ENCODE data around the gene GRIP2.

GRIP2 gene

DNA sequence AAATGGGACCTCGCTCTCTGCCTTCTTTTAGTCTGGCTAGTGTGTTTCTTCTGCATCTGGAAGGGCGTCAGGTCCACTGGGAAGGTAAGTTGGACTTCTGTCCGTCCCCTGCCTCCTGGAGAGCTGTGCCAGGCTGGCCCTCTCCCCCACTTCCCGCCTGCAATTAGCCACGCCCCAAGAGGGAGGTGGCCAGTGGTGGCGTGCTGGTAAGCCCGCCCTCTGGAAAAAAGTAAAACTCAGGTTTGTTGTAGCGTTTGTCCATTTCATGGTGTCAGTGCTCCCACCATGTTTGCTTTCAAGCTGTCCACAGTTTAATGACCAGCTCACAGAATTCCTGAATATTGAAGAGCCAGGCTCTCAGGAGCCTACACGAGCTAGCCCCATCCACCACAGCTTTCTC lies 82.1 kb downstream of the GRIP2 start:
- FAIRE-seq (no peak), DNase-seq (ENCODE audit: insufficient read length, low spot score) (no peak)

DNA sequence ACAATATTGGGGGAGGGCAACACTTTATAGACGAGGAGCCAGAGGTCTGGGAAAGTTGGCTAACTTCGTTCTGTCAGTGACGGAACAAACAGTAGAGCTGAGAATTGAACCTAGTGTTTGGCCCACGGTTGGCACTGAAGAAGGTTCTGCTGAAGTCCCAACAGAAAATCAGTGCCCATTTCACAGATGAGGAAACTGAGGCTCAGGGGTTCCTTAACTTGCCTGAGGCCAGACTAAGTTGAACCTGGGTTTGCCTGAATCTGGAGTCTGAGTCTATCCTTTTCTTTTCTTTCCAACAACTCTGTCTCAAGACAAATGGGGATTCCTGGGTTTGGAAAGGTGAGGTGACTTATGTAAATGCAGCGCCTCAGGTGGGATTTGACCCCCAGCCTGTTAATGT lies 82.7 kb downstream of the GRIP2 start:
- FAIRE-seq = no peak

DNA sequence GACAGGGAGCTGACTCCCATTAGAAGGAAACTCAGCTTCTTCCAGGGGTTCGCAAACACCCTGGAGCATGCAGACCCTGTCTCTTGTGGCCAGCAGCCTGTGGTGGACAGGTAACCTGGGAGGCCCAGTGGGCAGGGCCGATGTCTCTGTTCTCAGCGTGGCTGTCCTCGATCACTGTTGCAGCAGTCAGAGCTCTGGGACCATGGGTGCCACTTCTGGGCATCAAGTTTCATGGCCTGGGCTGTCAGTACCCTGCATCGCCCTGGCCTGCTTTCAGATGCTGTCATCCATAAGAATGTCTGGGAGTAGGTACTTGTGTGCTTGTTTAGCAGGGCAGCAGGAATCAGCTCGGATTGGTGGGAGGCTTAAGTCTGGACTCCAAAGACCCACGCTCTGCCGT lies 83.3 kb downstream of the GRIP2 start:
- FAIRE-seq (no peak), DNase-seq (ENCODE audit: insufficient read length, low spot score) (no peak)

More for the DNA sequence above, 82.7 kb downstream of the GRIP2 start:
- no peak for DNase-seq (ENCODE audit: insufficient read length, low spot score)

DNA sequence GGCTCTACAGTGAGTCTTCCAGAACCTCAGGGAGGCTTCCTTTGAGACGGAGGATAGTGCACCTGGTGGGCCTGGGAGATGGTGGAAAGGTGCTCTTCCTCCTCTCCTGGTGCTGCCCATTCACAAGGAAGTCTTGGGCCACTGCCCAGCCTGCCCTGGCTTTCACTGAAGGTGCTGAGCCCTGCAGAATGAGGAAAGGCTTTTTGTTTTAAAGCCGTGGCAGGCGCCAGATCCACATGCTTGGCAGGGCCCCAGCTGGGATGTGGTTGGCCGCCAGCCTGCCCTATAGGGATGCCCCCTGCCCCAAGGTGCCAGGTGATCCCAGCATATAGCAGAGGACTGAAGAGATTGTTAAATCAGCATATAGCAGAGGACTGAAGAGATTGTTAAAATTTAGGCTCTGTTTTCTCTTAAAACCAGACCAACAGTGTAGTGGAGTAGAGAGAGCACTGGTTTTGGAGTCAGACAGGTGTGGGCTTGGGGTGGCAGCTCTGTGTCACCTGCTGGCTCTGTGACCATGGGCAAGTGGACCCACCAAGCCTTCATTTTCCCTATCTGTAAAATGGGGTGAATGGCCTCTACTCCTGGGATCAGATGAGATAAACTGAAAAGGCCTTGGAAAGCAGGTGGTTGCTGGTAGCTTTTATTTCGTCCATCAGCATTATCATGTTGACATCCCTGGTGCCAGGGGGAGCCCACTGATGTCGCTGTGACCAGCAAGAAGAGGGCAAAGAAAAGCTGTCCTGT lies 84.4 kb downstream of the GRIP2 start:
- DNase-seq (ENCODE audit: insufficient read length, low spot score) = no peak
- FAIRE-seq = no peak

DNA sequence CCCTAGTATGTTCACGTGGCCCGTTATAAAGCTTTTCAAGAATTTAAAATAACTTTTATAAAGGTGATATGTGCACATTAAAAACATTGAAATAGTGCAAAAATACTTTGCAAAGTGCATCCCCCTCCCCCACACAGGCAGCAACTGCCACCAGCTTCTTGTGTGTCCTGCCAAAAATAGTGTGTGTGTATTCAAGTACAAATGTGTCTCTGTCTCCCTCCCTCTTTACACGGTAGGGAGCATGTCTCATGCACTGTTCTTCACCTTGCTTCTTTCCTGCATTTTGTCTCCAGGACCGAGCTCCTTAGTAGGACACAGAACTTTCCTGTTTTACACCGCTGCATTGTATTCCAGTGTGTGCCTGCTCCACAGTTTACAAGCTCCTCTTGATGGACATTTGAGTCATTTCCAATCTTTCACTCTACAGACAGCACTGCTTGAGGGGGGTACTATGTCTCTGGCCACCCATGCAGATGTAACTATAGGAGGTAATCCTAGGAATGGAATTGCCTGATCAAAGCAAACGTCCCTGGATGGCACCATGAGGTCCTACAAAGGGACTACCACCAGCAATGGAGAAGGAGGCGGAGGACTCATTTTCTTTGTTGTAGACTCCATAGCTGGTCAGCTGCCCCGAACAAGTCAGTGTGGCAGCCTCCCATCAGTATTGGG lies 85.4 kb downstream of the GRIP2 start:
- no peak for FAIRE-seq
- no peak for DNase-seq (ENCODE audit: insufficient read length, low spot score)

DNA sequence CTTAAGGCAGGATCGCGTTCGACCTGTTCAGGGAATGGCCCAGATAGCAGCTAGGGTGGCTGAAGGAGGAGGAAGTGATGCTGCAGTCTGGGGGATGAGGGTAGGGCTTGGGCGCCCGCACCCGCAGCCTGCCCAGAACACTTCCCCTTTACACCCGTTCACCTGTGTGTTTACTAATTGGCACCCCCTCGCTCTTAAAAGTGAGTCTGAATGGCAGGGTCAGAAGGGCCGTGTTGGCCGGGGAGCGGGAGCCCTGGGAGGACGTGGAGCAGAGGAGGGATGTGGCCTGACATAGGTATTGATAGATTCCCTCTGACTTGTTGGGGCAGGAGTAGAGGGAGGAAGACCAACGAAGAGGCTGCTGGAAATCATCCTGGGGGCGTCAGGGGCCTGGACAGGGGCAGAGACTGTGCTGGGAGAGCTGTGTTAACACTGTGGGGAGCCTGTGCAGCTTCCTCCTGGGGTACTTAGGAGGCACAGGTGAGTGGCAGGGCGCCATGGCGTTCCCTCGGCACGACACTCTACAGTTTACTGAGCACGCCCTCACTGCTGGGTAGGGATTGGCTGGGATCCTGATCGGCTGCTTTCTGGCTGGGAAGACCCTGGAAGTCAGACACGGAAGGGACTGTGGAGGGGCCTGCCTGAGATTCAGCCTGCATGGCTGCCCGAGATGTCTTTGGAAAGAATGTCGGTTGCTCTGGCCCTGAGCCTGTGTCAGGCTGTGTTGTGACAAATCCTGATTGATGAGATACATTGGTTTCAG lies 86.1 kb downstream of the GRIP2 start:
- DNase-seq (ENCODE audit: insufficient read length, low spot score) (no peak), FAIRE-seq (no peak)

DNA sequence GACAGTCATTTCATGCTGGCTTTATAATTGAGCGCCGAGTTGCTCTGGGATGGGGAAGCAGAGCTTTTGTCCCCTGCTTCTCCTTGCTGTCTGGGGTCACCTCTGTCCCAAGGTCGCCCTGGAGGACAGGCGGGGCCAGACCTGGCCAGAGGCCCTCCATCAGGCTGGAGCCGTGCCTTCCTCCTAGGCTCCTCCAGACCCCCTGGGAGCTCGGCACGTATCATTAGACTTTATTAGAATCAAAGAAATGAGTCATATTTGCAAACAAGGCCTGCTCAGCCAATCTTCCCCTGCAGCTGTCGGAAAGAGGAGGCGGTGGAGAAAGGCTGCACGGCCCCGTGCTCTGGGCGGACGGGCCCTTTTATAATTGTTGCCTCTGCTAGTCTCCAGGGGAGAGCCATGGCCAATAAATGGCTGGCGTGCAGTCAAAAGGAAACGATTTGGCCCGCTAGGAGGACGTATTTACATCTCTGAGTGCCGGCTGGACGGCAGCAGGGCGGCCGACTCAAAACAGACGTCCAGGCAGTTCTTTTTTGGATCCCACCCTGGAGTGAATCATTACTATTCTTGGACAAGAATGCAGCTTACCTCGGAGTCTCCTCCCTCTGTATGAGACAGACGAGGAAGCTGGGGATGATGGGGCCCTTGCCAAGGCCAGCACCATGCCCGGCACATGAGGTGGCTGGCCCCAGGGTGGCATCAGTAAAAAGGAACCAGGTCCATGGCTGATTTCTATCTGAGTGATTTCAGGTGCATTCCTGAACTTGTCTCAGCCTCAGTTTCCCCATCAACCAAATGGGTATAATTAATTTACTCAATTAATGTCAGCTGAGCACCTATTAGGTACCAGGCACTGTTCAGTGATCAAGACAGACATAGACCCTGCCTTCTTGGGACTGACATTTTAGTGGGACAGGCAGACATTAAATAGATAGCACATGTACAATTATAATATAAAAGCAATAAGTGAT lies 87.1 kb downstream of the GRIP2 start:
- FAIRE-seq (no peak), DNase-seq (ENCODE audit: insufficient read length, low spot score) (no peak)

DNA sequence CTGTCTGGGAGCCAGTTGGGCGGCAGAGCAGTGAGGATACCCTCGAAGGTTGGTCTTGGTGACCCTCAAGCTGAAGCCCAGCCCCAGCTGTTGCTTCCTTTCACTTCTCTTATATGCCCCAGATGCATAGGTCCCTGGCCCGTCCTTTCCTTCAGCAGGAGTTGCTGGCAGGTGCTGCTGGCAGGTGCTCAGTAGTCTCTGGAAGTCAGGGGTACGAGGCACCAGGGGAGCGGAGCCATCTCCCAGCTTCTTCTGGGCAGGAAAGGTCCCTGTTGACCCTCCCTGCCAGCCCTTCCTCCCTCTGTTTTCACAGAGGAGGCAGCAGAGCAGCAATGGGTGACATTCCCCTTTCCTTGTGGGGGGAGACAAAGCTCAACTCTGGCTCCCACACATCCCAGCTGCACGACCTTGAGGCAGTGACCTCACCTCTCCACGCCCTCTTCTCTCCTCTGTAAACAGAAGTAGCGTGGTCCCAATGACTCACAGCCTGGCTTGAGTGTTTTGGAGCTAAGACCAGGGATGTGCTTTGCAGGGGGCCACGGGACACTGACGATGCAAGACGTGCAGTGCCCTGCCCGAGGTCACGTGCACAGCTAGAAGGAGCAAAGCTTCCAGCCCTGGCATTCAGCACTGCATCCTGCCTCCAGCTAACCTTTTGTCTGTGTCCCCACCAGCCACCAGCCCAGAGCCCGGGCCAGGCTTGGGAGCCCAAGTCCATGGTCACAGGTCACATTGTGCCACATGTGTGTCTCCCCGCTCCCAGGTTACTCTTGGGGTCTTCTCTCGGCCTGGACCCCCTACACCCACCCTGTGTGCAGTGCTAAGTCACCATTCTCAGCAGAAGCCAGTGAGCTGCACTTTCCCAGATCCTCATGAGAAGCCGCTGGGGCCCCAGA lies 88.0 kb downstream of the GRIP2 start:
- FAIRE-seq (peak; percentile 86), DNase-seq (ENCODE audit: insufficient read length, low spot score) (peak; percentile 58)

DNA sequence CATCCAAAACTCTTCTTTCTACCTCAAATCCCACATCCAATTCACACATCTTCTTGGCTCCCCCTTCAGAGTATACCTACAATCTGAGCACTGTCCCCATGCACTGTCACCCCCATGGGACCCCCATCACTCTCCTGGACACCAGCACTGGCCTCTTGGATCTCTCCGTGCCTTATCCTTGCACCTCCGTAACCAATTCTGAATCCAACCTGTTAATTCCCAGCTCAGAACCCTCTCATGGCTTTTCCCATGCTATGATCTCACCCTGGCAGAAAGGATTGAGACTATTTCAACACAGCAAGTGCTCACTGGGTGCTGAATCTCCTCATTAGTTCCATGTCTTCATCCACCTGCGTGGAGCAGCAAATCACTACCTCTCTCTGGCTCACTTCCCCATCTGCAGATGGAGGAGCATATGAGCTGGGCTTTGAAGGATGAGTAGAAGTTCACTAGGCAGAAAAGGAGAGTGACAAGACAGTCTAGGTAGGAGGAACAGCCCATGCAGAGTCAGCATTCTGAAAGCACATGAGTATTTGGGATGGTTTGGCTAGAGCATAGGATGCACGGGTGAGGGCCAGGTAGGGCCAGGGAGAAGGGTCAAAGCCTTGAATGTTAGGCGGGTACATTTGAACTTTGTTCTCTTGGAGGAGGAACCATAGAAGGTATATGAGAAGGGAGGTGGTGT lies 89.1 kb downstream of the GRIP2 start:
- FAIRE-seq (no peak), DNase-seq (ENCODE audit: insufficient read length, low spot score) (no peak)

DNA sequence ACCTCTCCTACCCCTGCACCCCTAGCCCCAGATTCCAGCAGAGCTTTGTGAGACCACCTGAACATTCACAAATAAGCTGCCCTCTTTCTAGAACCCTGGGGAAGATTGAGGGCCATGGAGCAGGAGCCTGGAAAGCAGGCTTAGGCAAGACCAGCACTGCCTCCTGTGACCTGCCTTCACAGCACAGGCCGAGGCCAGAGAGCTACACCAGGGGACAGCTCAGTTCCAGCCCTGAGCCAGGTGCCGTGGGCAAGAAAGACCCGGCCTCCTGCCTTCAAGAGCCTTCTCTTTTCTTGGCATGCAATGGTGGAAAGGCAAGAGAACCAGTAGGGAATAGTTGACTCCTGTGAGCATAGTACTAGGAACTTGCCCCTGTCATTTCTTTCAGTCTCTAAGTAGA lies 89.6 kb downstream of the GRIP2 start:
- DNase-seq (ENCODE audit: insufficient read length, low spot score) (no peak), FAIRE-seq (no peak)

DNA sequence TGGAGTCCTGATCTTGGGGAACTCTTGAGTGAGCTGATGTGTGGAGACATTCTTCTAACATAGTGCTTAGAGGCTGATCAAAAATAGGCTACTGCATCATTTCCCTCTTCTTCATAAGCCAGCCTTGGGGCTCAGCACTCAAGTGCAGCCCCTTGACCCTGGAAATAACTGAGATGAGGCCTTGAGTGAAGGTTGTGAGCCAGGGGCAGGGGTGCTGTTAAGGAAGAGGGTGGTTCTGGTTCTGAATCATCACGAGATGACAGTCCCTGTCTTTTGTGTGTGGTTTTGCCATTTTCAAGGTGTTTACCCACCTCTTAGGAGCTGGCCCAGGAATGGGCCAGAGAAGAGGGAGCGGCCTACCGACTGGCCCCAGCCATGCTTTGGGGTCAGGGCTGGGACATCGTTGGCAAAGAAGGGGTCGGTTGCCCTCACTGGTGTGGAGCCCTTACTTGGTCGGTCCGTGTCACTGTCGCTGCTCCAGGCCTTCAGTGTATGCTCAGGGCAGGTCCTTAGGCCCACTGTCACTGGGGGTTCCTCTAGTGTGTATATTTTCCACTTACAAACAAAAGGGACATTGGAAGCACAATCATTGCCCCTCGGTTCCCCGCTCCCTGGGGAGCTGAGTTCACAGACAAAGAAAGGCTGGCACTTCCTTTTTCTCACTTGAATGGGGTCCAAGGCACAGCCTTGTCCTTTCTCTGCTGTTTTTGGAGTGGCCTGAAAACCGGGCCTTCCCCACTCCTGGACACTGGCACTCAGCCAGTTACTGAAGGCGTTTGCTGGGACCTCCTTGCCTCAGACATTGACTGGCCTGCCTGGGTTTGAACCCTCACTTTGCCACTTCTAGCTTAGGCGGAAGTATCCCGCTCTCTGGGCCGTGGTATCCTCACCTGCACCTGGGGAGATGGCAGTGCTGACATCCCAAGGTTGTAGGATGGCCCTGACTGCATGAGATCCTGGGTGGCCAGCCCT lies 91.1 kb downstream of the GRIP2 start:
- no peak for FAIRE-seq
- no peak for DNase-seq (ENCODE audit: insufficient read length, low spot score)

DNA sequence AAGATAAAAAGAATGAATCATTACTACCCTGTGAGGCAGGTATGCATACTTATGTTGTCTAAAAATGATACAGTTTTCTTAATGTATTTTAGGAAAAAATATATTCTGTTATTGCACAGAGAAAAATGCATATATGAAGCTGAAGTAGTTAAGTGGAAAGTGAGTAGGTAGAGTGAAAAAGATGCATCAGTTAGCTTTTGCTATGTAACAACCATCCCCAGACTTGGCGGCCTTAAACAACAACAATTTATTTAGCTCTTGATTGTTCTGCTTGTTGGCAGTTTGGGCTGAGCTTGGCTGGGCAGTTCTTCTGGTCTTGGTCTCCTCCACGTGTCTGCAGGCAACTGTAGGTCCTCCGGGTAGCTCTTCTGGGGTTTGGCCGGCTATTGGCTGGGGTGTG lies 92.1 kb downstream of the GRIP2 start:
- no peak for DNase-seq (ENCODE audit: insufficient read length, low spot score)
- no peak for FAIRE-seq

DNA sequence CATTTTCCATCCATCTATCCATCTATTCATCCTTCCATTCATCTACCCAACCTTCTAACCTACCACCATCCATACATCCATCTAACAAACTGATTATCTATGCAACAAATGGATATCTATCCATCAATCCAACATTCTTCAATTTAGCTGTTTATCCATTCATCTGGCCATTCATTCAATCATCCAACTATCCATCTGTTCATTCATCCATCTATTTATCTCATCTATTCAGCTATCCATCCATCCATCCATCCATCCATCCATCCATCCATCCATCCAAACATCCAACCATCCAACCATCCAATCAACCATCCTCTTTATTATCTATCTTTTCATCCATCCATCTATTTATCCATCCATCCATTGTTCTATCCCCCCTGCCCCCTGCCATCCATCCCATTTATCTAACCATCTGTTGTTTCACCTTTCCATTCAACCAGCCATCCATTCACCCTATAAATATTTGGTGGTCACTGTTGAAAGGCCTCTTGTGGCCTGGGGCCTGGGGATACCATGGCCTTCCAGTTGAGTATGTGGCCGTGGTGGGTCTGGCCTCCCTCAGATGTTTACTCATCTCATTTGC lies 93.1 kb downstream of the GRIP2 start:
- no peak for DNase-seq (ENCODE audit: insufficient read length, low spot score)
- no peak for FAIRE-seq

DNA sequence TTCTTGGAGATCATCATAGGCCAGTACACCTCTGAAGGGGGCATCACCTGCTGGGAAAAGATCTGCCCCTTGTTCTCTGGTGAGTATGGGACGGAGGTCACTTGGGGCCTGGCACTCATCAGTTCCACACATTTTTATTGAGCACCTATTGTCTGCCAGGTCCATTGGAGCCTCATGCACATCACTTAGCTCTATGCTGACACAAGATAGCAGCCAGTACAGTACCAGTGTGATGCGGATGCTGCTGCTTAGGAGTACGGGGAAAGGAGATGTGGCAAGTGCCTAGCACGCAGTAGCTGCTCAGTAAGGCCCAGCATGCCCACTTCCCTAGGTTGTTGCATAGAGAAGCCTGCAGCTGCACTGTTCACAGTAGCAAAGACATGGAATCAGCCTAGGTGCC lies 94.4 kb downstream of the GRIP2 start:
- DNase-seq (ENCODE audit: insufficient read length, low spot score) (no peak), FAIRE-seq (no peak)

DNA sequence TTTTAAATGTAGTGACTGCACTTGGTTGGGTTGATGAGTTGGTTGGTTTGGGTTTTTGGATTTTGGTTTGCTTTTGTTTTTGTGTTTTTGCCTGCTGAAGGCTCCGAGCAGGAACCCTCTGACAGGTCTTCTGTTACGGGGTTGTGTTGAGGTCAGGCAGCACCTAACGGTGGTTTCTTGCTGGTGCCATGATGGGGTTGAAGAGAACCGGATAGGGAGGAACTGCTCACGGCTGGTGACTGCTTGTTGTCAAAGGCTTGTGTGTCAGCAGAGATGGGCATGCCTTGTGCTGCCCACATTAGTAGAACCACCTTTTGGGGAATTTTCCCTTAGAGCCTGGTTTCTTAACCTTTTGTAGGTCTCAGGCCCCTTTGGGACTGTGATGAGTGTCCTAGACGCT lies 95.8 kb downstream of the GRIP2 start:
- DNase-seq (ENCODE audit: insufficient read length, low spot score) (no peak), FAIRE-seq (no peak)

DNA sequence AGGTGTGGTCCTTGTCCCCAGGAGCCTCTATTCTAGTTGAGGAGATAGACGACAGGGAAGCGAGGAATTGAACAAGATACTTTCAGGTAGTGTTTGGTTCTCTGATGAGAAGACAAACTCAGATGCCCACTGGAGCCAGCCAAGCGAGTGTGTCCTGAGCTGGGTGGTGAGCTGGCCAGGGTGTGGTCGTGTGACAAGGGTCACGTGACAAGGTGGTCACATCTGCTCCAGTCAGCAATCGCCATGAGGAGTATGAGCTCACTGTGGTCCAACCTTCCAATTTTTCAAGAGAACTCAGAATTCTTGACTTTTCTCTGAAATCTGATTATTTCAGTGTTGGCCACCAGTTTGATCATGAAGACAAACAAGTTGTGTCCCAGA lies 98.2 kb downstream of the GRIP2 start:
- FAIRE-seq = no peak
- no peak for DNase-seq (ENCODE audit: insufficient read length, low spot score)

DNA sequence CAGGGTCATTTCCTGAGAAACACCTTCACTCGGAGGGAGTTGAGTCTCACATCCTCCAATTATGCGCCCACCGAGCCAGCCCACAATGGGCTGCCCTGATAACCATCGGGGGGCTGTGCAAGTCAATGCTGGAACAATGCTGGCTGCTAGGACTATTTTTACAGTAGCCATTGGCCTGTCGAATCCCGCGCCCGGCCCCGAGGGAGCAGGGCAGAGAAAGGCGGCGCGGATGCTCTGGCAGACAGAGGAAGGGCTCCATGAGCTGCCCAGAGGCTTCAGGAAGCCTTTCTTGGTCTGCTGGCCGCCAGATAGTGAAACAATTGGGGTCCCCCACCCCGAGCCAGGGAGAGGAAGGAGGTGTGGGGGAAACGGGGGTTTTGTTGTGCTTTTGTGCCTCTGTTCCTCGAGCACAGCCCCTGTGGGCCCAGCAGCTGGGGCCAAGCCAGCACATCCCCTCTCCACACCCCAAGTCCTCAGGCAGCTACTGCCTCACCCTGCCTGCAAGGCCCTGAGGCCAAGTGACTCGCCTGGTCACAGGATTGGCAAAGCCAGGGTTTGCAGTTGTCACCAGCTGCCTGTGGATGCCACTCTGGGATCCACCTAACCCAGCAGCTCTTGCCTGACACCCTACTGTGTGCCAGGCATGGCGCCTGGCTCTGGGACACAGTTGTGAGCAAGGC lies 98.8 kb downstream of the GRIP2 start:
- DNase-seq (ENCODE audit: insufficient read length, low spot score) (no peak), FAIRE-seq (no peak)

Data from HTR-8/SVneo (cell line).